Measurements from ENCODE around the gene ACSM4.
"Not testable (repeated sequence)": the region's sequence is repeated elsewhere in the genome, so short reads cannot be mapped to it uniquely, and the experiment has no call there.

The ACSM4 gene

GRCh38 chr12:7282844-7283243 is 21.0 kb upstream of the ACSM4 start:
- peaks cover 2% of the 10 kb centered on the region for H3K4me1 ChIP-seq (ENCODE audit: insufficient read depth, insufficient read length)
- TF ChIP-seq SUZ12 (IDR thresholded peaks at IDR 0.05; ENCODE audit: extremely low read depth, insufficient read depth, insufficient read length) (no peak), ZNF274 (IDR thresholded peaks at IDR 0.05; ENCODE audit: low read depth, low read length) (no peak), YY1 (IDR thresholded peaks at IDR 0.05; ENCODE audit: insufficient read depth, insufficient read length) (no peak)
- no peaks in the 10 kb centered on the region for H3K27me3 ChIP-seq (ENCODE audit: insufficient read depth, insufficient read length)
- no peak overlapping the region for H3K9ac ChIP-seq (ENCODE audit: insufficient read length, low read depth)
- no peaks in the 10 kb centered on the region for H3K36me3 ChIP-seq (ENCODE audit: insufficient read depth, insufficient read length, low read length)
- H3K4me3 ChIP-seq (ENCODE audit: insufficient read length, low read depth): no peak overlapping the region
- DNase-seq (ENCODE audit: low read depth, low spot score): no peak
- peaks cover 14% of the 10 kb centered on the region; the same call in 1 of the 2 replicates for H3K9me3 ChIP-seq (ENCODE audit: insufficient read depth, low read length)

- Histone ChIP-seq H3K4me3 (ENCODE audit: insufficient read length, low read depth) (no peak overlapping the region), H3K36me3 (ENCODE audit: insufficient read depth, insufficient read length, low read length) (no peaks in the 10 kb centered on the region), H3K9me3 (ENCODE audit: insufficient read depth, low read length) (peaks cover 70% of the 10 kb centered on the region), H3K27me3 (ENCODE audit: insufficient read depth, insufficient read length) (no peaks in the 10 kb centered on the region), H3K9ac (ENCODE audit: insufficient read length, low read depth) (no peak overlapping the region), H3K4me1 (ENCODE audit: insufficient read depth, insufficient read length) (no peaks in the 10 kb centered on the region)
- TF ChIP-seq ZNF274 (IDR thresholded peaks at IDR 0.05; ENCODE audit: low read depth, low read length): no peak
- no peak for TF ChIP-seq YY1 (IDR thresholded peaks at IDR 0.05; ENCODE audit: insufficient read depth, insufficient read length)
- TF ChIP-seq SUZ12 (IDR thresholded peaks at IDR 0.05; ENCODE audit: extremely low read depth, insufficient read depth, insufficient read length): no peak
- peak; percentile 77 for DNase-seq (ENCODE audit: low read depth, low spot score)
These were observed 14.1 kb upstream of the ACSM4 start for GRCh38 chr12:7289743-7290142.

GRCh38 chr12:7290588-7290987 is 13.3 kb upstream of the ACSM4 start:
- not testable (repeated sequence) for H3K9ac ChIP-seq (ENCODE audit: insufficient read length, low read depth)

GRCh38 chr12:7292300-7292699 is 11.6 kb upstream of the ACSM4 start:
- TF ChIP-seq YY1 (IDR thresholded peaks at IDR 0.05; ENCODE audit: insufficient read depth, insufficient read length) (no peak), ZNF274 (IDR thresholded peaks at IDR 0.05; ENCODE audit: low read depth, low read length) (no peak), SUZ12 (IDR thresholded peaks at IDR 0.05; ENCODE audit: extremely low read depth, insufficient read depth, insufficient read length) (no peak)

More at GRCh38 chr12:7290588-7290987, 13.3 kb upstream of the ACSM4 start:
- H3K27me3 ChIP-seq (ENCODE audit: insufficient read depth, insufficient read length); H3K36me3 ChIP-seq (ENCODE audit: insufficient read depth, insufficient read length, low read length); H3K4me3 ChIP-seq (ENCODE audit: insufficient read length, low read depth); DNase-seq (ENCODE audit: low read depth, low spot score); H3K4me1 ChIP-seq (ENCODE audit: insufficient read depth, insufficient read length): not testable (repeated sequence)
- peaks cover 70% of the 10 kb centered on the region for H3K9me3 ChIP-seq (ENCODE audit: insufficient read depth, low read length)

GRCh38 chr12:7293670-7294069 is 10.2 kb upstream of the ACSM4 start:
- H3K36me3 ChIP-seq (ENCODE audit: insufficient read depth, insufficient read length, low read length): no peaks in the 10 kb centered on the region
- H3K27me3 ChIP-seq (ENCODE audit: insufficient read depth, insufficient read length): no peaks in the 10 kb centered on the region
- H3K4me1 ChIP-seq (ENCODE audit: insufficient read depth, insufficient read length): no peaks in the 10 kb centered on the region
- H3K4me3 ChIP-seq (ENCODE audit: insufficient read length, low read depth): no peak overlapping the region
- peaks cover 63% of the 10 kb centered on the region for H3K9me3 ChIP-seq (ENCODE audit: insufficient read depth, low read length)
- no peak for DNase-seq (ENCODE audit: low read depth, low spot score)
- TF ChIP-seq SUZ12 (IDR thresholded peaks at IDR 0.05; ENCODE audit: extremely low read depth, insufficient read depth, insufficient read length) (no peak), YY1 (IDR thresholded peaks at IDR 0.05; ENCODE audit: insufficient read depth, insufficient read length) (no peak), ZNF274 (IDR thresholded peaks at IDR 0.05; ENCODE audit: low read depth, low read length) (no peak)
- H3K9ac ChIP-seq (ENCODE audit: insufficient read length, low read depth): no peak overlapping the region

More at GRCh38 chr12:7292300-7292699, 11.6 kb upstream of the ACSM4 start:
- Histone ChIP-seq H3K9me3 (ENCODE audit: insufficient read depth, low read length) (peaks cover 64% of the 10 kb centered on the region), H3K4me3 (ENCODE audit: insufficient read length, low read depth) (no peak overlapping the region), H3K27me3 (ENCODE audit: insufficient read depth, insufficient read length) (no peaks in the 10 kb centered on the region), H3K36me3 (ENCODE audit: insufficient read depth, insufficient read length, low read length) (no peaks in the 10 kb centered on the region), H3K4me1 (ENCODE audit: insufficient read depth, insufficient read length) (no peaks in the 10 kb centered on the region), H3K9ac (ENCODE audit: insufficient read length, low read depth) (no peak overlapping the region)
- DNase-seq (ENCODE audit: low read depth, low spot score): no peak

- H3K9me3 ChIP-seq (ENCODE audit: insufficient read depth, low read length): peaks cover 45% of the 10 kb centered on the region
- H3K4me1 ChIP-seq (ENCODE audit: insufficient read depth, insufficient read length): no peaks in the 10 kb centered on the region
- no peak for DNase-seq (ENCODE audit: low read depth, low spot score)
- H3K36me3 ChIP-seq (ENCODE audit: insufficient read depth, insufficient read length, low read length): no peaks in the 10 kb centered on the region
- TF ChIP-seq SUZ12 (IDR thresholded peaks at IDR 0.05; ENCODE audit: extremely low read depth, insufficient read depth, insufficient read length) (no peak), ZNF274 (IDR thresholded peaks at IDR 0.05; ENCODE audit: low read depth, low read length) (no peak), YY1 (IDR thresholded peaks at IDR 0.05; ENCODE audit: insufficient read depth, insufficient read length) (no peak)
- no peaks in the 10 kb centered on the region for H3K27me3 ChIP-seq (ENCODE audit: insufficient read depth, insufficient read length)
- no peak overlapping the region for H3K9ac ChIP-seq (ENCODE audit: insufficient read length, low read depth)
- H3K4me3 ChIP-seq (ENCODE audit: insufficient read length, low read depth): no peak overlapping the region
These were observed 8.3 kb upstream of the ACSM4 start for GRCh38 chr12:7295529-7295928.

- TF ChIP-seq ZNF274 (IDR thresholded peaks at IDR 0.05; ENCODE audit: low read depth, low read length) (no peak), SUZ12 (IDR thresholded peaks at IDR 0.05; ENCODE audit: extremely low read depth, insufficient read depth, insufficient read length) (no peak), YY1 (IDR thresholded peaks at IDR 0.05; ENCODE audit: insufficient read depth, insufficient read length) (no peak)
- DNase-seq (ENCODE audit: low read depth, low spot score): no peak
- no peak overlapping the region for H3K4me3 ChIP-seq (ENCODE audit: insufficient read length, low read depth)
- H3K27me3 ChIP-seq (ENCODE audit: insufficient read depth, insufficient read length): no peaks in the 10 kb centered on the region
- no peaks in the 10 kb centered on the region for H3K36me3 ChIP-seq (ENCODE audit: insufficient read depth, insufficient read length, low read length)
- H3K9me3 ChIP-seq (ENCODE audit: insufficient read depth, low read length): peaks cover 22% of the 10 kb centered on the region; the same call in 1 of the 2 replicates
- no peak overlapping the region for H3K9ac ChIP-seq (ENCODE audit: insufficient read length, low read depth)
- H3K4me1 ChIP-seq (ENCODE audit: insufficient read depth, insufficient read length): peaks cover 2% of the 10 kb centered on the region
These were observed 6.0 kb upstream of the ACSM4 start for GRCh38 chr12:7297865-7298264.
